ENCODE measurements around the gene NEK3.

DNA sequence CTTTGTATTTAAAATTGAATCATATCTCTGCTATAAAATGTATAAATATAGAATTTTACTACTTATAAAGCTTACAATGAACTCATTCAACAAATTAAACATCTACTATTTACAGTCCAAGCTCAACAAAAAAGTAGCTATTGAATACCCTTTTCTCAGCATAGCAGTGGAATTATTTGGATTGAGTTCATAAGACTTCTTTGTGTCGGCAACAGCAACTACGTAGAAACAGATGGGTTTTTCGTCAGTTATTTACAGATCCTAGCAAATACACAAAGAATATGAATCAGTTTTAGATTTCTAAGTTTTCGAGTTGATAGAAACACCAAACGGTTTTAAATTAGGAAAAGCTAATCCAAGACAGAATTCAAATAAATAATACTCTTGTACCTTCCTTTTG lies 10.4 kb upstream of the NEK3 start:
- TF ChIP-seq, protein P1, sequence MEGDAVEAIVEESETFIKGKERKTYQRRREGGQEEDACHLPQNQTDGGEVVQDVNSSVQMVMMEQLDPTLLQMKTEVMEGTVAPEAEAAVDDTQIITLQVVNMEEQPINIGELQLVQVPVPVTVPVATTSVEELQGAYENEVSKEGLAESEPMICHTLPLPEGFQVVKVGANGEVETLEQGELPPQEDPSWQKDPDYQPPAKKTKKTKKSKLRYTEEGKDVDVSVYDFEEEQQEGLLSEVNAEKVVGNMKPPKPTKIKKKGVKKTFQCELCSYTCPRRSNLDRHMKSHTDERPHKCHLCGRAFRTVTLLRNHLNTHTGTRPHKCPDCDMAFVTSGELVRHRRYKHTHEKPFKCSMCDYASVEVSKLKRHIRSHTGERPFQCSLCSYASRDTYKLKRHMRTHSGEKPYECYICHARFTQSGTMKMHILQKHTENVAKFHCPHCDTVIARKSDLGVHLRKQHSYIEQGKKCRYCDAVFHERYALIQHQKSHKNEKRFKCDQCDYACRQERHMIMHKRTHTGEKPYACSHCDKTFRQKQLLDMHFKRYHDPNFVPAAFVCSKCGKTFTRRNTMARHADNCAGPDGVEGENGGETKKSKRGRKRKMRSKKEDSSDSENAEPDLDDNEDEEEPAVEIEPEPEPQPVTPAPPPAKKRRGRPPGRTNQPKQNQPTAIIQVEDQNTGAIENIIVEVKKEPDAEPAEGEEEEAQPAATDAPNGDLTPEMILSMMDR (conservative IDR thresholded peaks at IDR 0.05; ENCODE audit: low read depth, low read length), result no peak
- no peak for TF ChIP-seq CEBPB (IDR thresholded peaks at IDR 0.05; ENCODE audit: low read depth, low read length)
